Globus pallidus (tissue), 1 donor: Measurements from ENCODE around the gene P2RY6.
A peak's percentile ranks its signal among the peaks of the same experiment; 100 is the strongest.

Experiments used
- DNase-seq: peaks from one replicate; pipeline ENCODE4 v3.0.0-alpha.2; 2015; ENCODE audit warnings: low spot score

Gene P2RY6

DNA sequence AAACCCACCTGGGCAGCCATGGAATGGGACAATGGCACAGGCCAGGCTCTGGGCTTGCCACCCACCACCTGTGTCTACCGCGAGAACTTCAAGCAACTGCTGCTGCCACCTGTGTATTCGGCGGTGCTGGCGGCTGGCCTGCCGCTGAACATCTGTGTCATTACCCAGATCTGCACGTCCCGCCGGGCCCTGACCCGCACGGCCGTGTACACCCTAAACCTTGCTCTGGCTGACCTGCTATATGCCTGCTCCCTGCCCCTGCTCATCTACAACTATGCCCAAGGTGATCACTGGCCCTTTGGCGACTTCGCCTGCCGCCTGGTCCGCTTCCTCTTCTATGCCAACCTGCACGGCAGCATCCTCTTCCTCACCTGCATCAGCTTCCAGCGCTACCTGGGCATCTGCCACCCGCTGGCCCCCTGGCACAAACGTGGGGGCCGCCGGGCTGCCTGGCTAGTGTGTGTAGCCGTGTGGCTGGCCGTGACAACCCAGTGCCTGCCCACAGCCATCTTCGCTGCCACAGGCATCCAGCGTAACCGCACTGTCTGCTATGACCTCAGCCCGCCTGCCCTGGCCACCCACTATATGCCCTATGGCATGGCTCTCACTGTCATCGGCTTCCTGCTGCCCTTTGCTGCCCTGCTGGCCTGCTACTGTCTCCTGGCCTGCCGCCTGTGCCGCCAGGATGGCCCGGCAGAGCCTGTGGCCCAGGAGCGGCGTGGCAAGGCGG is 24.5 kb downstream of the P2RY6 start:
- DNase-seq: no peak

DNA sequence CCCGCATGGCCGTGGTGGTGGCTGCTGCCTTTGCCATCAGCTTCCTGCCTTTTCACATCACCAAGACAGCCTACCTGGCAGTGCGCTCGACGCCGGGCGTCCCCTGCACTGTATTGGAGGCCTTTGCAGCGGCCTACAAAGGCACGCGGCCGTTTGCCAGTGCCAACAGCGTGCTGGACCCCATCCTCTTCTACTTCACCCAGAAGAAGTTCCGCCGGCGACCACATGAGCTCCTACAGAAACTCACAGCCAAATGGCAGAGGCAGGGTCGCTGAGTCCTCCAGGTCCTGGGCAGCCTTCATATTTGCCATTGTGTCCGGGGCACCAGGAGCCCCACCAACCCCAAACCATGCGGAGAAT is 25.1 kb downstream of the P2RY6 start:
- no peak for DNase-seq

GRCh38 chr11:73297702-73298101 is 25.6 kb downstream of the P2RY6 start:
- DNase-seq: no peak

DNA sequence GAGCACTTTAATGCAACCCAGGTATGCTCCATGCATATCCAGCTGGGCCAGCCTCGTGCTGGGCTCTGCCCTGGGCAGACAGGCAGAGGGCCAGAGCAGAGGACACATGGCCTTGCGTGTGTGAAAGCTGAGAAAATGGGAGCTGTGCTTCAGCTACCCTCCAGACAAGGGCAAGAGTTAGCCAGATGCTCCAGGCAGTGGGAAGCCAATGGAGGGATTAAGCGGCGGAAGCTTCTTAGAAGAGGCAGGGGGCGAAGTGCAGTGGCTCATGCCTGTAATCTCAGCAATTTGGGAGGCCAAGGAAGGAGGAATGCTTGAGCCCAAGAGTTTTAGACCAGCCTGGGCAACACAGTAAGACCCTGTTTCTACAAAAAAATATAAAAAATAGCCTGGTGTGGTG is 26.1 kb downstream of the P2RY6 start:
- DNase-seq: no peak

- no peak for DNase-seq
These were observed 27.6 kb downstream of the P2RY6 start for GRCh38 chr11:73299751-73300150.

DNA sequence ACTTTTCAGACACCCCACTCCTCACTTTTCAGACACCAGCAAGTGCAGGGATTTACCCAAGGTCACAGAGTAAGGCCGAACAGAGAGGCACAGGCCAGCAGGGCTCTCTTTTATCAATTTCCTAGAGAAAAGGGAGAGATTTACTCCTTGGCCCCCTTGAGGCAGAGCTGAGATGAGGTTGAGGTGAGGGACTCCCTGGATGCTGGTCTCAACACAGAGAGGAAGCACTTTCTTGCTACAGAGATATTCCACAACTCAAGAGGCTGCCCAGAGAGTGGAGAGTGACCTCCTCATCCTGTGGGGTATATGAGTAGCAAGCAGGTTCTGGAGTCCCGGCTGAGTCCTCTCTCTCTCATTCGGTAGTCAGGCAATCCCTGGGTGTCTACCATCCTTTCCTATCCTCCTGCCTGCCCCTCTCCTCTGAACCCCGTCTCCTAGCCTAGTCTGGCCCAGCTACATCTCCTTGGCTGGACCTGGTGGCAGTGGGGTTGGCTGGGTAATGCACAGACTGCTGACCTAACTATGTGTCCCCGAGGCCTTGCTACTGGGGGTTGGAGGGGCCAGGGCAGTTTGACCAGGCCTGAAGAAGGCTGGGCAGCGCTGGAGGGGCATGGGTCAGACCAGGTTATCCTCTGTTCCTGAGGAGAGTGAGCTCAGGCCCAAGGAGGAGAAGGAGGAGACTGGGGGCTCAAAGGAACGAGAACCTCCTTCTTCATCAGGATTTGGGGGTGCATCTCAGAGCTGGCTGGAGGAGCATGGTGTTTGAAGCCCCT is 34.1 kb downstream of the P2RY6 start:
- DNase-seq: no peak

- DNase-seq: no peak
These were observed 34.8 kb downstream of the P2RY6 start for GRCh38 chr11:73306977-73307322.

GRCh38 chr11:73307323-73308002 is 35.3 kb downstream of the P2RY6 start:
- peak; percentile 85 for DNase-seq

GRCh38 chr11:73308003-73308960 is 36.1 kb downstream of the P2RY6 start, which contains the start of gene ARHGEF17:
TSS of gene ARHGEF17 (plus strand) at chr11:73308276. CDS start at chr11:73308639, 363 bp downstream.
- peak; percentile 53 for DNase-seq

GRCh38 chr11:73308961-73309919 is 37.1 kb downstream of the P2RY6 start:
- no peak for DNase-seq

- DNase-seq: no peak
These were observed 37.9 kb downstream of the P2RY6 start for GRCh38 chr11:73310076-73310475.

DNA sequence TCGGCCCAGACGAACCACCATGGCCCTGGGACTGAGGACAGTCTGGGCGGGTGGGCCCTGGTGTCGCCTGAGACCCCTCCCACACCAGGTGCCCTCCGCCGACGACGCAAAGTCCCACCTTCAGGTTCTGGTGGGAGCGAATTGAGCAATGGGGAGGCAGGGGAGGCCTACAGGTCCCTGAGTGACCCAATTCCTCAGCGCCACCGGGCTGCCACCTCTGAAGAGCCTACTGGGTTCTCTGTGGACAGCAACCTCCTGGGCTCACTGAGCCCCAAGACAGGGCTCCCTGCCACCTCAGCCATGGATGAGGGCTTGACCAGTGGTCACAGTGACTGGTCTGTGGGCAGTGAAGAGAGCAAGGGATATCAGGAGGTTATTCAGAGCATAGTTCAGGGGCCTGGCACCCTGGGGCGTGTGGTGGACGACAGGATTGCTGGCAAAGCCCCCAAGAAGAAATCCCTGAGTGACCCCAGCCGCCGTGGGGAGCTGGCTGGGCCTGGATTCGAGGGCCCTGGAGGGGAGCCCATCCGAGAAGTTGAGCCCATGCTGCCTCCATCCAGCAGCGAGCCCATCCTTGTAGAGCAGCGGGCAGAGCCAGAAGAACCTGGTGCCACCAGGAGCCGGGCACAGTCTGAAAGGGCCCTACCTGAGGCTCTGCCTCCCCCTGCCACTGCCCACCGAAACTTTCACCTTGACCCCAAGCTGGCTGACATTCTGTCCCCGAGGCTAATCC is 38.7 kb downstream of the P2RY6 start:
- DNase-seq: no peak

DNA sequence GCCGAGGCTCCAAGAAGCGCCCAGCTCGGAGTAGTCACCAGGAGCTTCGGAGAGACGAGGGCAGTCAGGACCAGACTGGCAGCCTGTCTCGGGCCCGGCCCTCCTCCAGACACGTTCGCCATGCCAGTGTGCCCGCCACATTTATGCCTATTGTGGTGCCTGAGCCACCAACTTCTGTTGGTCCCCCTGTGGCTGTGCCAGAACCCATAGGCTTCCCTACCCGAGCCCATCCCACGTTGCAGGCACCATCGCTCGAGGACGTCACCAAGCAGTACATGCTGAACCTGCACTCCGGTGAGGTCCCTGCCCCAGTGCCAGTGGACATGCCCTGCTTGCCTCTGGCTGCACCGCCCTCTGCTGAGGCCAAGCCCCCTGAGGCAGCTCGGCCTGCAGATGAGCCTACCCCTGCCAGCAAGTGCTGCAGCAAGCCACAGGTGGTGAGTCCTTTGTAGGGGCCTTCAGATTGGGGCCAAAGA is 39.3 kb downstream of the P2RY6 start:
- DNase-seq: no peak

- no peak for DNase-seq
These were observed 39.9 kb downstream of the P2RY6 start for GRCh38 chr11:73312036-73312435.

DNA sequence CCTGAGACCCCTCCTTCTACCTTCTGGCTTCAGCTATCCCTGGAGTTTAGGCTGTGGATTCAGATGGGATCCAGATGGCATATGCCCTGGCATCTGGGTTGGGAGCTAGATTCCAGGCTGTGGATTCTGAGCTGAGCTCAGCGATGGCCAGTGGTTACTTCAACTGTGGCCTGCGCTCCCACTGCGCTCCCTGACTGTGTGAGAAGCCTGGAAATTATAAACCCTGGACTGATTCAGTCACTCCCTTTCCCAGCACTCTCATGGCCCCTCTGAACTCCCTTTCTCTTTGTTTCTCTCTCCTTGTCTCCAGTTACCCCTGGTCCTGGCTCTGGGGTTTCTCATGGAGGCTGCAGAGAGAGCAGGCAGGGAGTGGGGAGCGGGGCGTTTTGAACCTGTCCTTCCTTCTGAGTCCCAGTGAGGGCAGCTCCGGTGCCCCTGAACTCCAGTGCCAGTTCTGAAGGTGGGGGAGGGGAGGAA is 40.8 kb downstream of the P2RY6 start:
- DNase-seq: no peak

DNA sequence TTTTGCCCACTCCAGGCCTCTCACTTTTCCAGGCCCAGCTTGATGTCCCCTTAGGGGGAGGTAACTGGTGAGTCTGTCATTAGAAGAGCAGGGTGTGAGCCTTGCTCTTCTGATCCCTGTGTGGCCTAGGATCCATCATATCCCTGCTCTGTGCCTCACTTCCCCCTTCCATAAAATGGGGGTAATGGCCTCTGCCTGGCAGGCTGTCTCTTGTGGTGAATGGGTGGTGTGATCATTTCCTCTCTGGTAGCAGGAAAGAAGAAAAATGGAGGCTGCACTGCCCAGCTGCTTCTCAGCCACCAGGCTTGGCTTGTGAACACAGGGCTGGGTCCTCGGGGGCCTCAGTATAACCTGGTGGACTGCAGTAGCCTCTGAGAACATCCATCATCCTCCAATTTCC is 41.5 kb downstream of the P2RY6 start:
- DNase-seq: no peak

- peak; percentile 92 for DNase-seq
These were observed 42.2 kb downstream of the P2RY6 start for GRCh38 chr11:73314117-73314961.

GRCh38 chr11:73315293-73316020 is 43.3 kb downstream of the P2RY6 start:
- no peak for DNase-seq
